Sigmoid colon (tissue), 7 donors: ENCODE results near the gene WDFY2. TPM values are rescaled to one million over a fixed set of nuclear protein-coding genes. Genes with fewer than 3 reads are reported as not detected.
A peak's percentile ranks its signal among the peaks of the same experiment; 100 is the strongest.

Source experiments
- DNase-seq: peaks from one replicate; pipeline ENCODE4 v3.0.0-alpha.2; 2019
- H3K27ac ChIP-seq, 4 donors: fragments of 200-600 bp; sonication (generic); one replicate each; pipeline ENCODE4 v1.5.1; 2016 to 2019; ENCODE audit warnings: mild to moderate bottlenecking in 1 of 4
- H3K27me3 ChIP-seq, 3 donors: fragments of 200-600 bp; sonication (generic); one replicate each; pipeline ENCODE4 v1.5.1; 2019; ENCODE audit warnings: mild to moderate bottlenecking in 1 of 3
- H3K36me3 ChIP-seq, 4 donors: fragments of 200-600 bp; sonication (generic); one replicate each; pipeline ENCODE4 v1.5.1; 2016 to 2019
- H3K4me1 ChIP-seq, 4 donors: fragments of 200-600 bp; sonication (generic); one replicate each; pipeline ENCODE4 v1.5.1; 2017 to 2019
- H3K4me3 ChIP-seq, 4 donors: fragments of 200-600 bp; sonication (generic); one replicate each; pipeline ENCODE4 v1.5.1; 2017 to 2019; ENCODE audit warnings: mild to moderate bottlenecking in 2 of 4, moderate library complexity in 1 of 4
- H3K9me3 ChIP-seq, 4 donors: fragments of 200-600 bp in 3 of 4; sonication (generic) in 3 of 4; one replicate each; pipeline versions ENCODE4 v1.5.1 to v1.6.1; 2013 to 2019
- CTCF ChIP-seq, 4 experiments: fragments of 450-650 bp in 3 of 4; fragments of 200-600 bp in 1 of 4; IDR thresholded peaks; one replicate each; pipeline ENCODE4 v1.5.1; 2016 to 2019; ENCODE audit warnings: antibody characterized with exemption in 4 of 4, mild to moderate bottlenecking in 3 of 4, moderate library complexity in 2 of 4
- EP300 ChIP-seq, 4 donors: sonication (generic); formaldehyde crosslinking; IDR thresholded peaks; one replicate each; pipeline ENCODE4 v1.6.1; 2017; ENCODE audit warnings: antibody characterized with exemption in 4 of 4
- POLR2A ChIP-seq, 2 donors: fragments of 450-650 bp; IDR thresholded peaks; one replicate each; pipeline ENCODE4 v1.6.1; 2016; ENCODE audit warnings: antibody characterized with exemption in 2 of 2, mild to moderate bottlenecking in 2 of 2, moderate library complexity in 2 of 2
- POLR2AphosphoS5 ChIP-seq, 4 donors: sonication (generic); formaldehyde crosslinking; IDR thresholded peaks; one replicate each; pipeline ENCODE4 v1.6.1; 2017; ENCODE audit warnings: antibody characterized with exemption in 4 of 4
- WGBS, 2 donors: extraction: QIAGEN DNeasy Blood & Tissue Kit; methylation state at CpG; one replicate each; pipeline ENCODE4 v1.1.7; 2013; 5-methylcytosine and 5-hydroxymethylcytosine counted together
- intact Hi-C: fragments of 100-400 bp; cut with DNase I; formaldehyde crosslinking; loops from one replicate; pipeline ENCODE4 v1.15.1; 2023
- polyA plus RNA-seq, 3 donors: library from polyadenylated mRNA; stranded (reverse); fragments of 200-250 nt; gene quantifications; one replicate each; pipeline ENCODE4 v1.2.3, GENCODE V29; 2013
- small RNA-seq, 3 donors: library from RNA; depleted of rRNA; stranded (forward); fragments of <200 nt; gene quantifications; one replicate each; pipeline ENCODE3, GENCODE V24; 2016
- total RNA-seq, 4 donors: library from RNA; depleted of rRNA; stranded (reverse); fragments of >200 nt; gene quantifications; one replicate each; pipeline ENCODE4 v1.1.0, GENCODE V29; 2016
- donor health status: healthy with polysubstance abuse.
- donor health status: Bipolar disorder and iron deficiency.
- donor health status: healthy.

Gene WDFY2
- total and polyA plus RNA-seq, 7 donors = 0.60 to 18.3 (median 7.3) TPM

DNA sequence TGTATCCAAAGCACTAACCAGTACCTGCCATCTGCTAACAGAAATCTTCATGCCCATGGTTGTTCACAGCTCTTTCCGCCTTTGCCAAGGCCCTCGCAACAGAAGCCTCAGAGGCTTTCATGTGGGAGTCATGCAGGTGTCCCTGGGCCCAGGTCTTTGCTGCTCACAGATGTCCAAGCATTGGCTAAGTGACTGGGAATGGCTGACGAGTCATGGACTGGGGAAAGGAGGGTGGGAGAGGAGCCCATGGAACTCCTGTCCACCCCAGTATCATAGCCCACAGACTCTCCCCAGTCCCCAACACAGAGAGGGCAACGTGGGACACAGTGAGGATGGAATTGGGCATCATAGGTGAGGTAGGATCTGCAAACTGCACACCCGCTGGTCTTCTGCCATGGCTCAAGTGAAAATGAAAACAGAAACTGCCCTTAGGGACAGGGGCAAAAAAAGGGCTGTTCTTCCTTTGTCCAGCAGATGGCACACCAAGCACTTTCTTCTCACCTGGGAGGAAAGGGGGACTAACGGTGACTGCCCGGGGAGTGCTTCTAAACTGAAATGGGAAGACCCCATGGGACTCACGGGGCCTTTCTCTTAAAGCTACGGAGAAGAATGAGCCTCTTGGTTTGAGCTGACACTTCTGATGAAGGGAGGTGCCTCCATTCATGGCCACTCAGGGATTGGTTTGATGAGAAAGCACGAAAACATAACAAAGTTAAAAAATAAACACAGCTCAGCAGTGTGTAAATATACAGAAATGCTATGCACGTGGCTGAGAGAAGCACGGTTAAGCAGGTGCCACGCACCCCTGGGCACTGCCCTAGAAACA is 230.8 kb downstream of the WDFY2 start:
- Histone ChIP-seq H3K9me3 (no peaks in the 10 kb centered on the region), H3K27me3 (no peaks in the 10 kb centered on the region), H3K27ac (no peak overlapping the region), H3K4me3 (peak overlapping the region; percentile 6 to 25 (median 18)), H3K4me1 (peaks cover 0 to 23% (median 15%) of the 10 kb centered on the region in 4 donors), H3K36me3 (no peaks in the 10 kb centered on the region)
- DNase-seq = peak; percentile 78
- WGBS, 2 donors = 22 to 27% methylated on average over 13 of the region's 13 CpGs
- TF ChIP-seq CTCF (IDR thresholded peaks at IDR 0.05) = peak; percentile 75 to 83 (median 79)
- TF ChIP-seq POLR2A (IDR thresholded peaks at IDR 0.05) = no peak
- TF ChIP-seq EP300 (IDR thresholded peaks at IDR 0.05) = no peak
- TF ChIP-seq POLR2AphosphoS5 (IDR thresholded peaks at IDR 0.05) = peak in 1 of 4 donors; percentile 39
- intact Hi-C loops = loop anchor here (1.0 to 5.0 kb wide), 3 partner anchors 17 to 312 kb away; partner anchors contain the start of genes ALG11, ATP7B and NEK5

DNA sequence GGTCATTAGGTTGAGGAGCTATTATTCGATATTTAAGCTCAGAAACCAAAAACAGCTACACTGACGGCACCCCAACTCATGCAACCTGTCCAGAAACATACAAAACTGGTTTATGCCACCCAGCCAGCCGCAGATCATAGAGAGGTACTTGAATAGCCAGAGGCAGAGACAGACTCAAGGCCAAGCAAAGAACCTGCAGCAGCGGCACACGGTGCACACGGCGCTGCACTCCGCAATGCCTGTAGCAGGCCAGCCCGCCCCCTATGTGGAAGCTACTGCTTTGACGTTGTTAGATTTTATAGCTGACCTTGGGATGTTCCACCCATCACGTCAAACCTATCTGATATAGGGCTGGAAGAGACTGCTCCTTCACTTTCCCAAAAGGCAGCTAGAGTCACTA is 231.6 kb downstream of the WDFY2 start:
- TF ChIP-seq POLR2A (IDR thresholded peaks at IDR 0.05) = no peak
- no peak for TF ChIP-seq POLR2AphosphoS5 (IDR thresholded peaks at IDR 0.05)
- TF ChIP-seq EP300 (IDR thresholded peaks at IDR 0.05) = no peak
- TF ChIP-seq CTCF (IDR thresholded peaks at IDR 0.05) = no peak
- Histone ChIP-seq H3K27ac (no peak overlapping the region), H3K27me3 (no peaks in the 10 kb centered on the region), H3K36me3 (no peaks in the 10 kb centered on the region), H3K9me3 (no peaks in the 10 kb centered on the region), H3K4me3 (no peak overlapping the region), H3K4me1 (peaks cover 0 to 23% (median 15%) of the 10 kb centered on the region in 4 donors)
- WGBS, 2 donors = 26 to 76% methylated on average over 11 of the region's 11 CpGs
- intact Hi-C loops = loop anchor here (1.0 to 5.0 kb wide), 3 partner anchors 16 to 311 kb away; partner anchors contain the start of genes ALG11, ATP7B and NEK5
- peak; percentile 49 for DNase-seq

DNA sequence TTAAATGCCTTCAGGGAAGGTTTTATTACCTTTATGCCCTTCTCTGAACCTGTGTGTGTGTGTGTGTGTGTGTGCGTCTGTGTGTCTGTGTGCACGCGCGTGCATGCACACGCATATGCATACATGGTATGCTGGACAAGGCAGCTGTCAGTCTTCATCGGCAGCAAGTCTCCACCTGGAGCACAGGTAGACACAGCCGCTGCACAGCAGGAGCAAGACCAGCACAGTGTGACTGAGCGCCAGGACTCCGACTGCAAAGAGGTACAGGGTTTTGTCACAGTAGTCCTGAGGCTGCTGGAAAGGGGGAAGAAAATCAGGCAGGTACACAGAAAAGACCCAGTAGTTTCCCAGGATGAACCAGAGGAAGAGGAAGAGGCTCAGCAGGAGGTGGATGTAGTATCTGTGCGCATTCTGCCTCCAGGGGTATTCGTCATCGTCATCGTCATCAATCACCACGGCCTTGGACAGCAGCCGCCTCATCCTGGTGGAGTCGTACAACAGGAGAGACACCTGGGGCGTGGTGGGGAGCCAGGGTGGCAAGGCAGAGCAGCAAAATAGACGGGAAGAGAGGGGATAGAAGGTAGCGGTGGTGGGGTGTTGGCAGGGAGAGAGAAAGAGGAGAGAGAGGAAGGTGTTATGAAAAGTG is 232.5 kb downstream of the WDFY2 start:
- 83 to 89% methylated on average over 19 of the region's 19 CpGs for WGBS, 2 donors
- TF ChIP-seq POLR2AphosphoS5 (IDR thresholded peaks at IDR 0.05) (no peak), POLR2A (IDR thresholded peaks at IDR 0.05) (no peak), EP300 (IDR thresholded peaks at IDR 0.05) (no peak), CTCF (IDR thresholded peaks at IDR 0.05) (no peak)
- DNase-seq = no peak
- Histone ChIP-seq H3K27me3 (no peaks in the 10 kb centered on the region), H3K9me3 (no peaks in the 10 kb centered on the region), H3K27ac (no peak overlapping the region), H3K36me3 (no peaks in the 10 kb centered on the region), H3K4me3 (no peak overlapping the region), H3K4me1 (peaks cover 0 to 23% (median 15%) of the 10 kb centered on the region in 4 donors)
- intact Hi-C loops = loop anchor here (5.0 kb wide), 2 partner anchors 196 to 311 kb away; partner anchors contain the start of genes ALG11, ATP7B and NEK5

Small RNAs within 50 kb of the gene (small RNA-seq; reads per million reads assigned to genes)
- gene MIR4703 (0 reads per million in 3 donors), gene RN7SL413P (0 to 0.06 (median 0) reads per million in 3 donors), gene RNU6-65P (0 reads per million in 3 donors), gene RNY1P6 (0 reads per million in 3 donors)

Other genes starting within 250 kb of the WDFY2 start
- under 1 TPM in 1 of 4 donors, not detected in 3; 0.33 TPM for gene SERPINE3, start 244.8 kb upstream of the WDFY2 start, total RNA-seq
- not detected for gene SERPINE3, start 244.8 kb upstream of the WDFY2 start, polyA plus RNA-seq
- 10 to 100 TPM; 30.0 to 43.3 (median 35.1) TPM for gene INTS6, start 131.4 kb upstream of the WDFY2 start, total RNA-seq
- 10 to 100 TPM in 2 of 3 donors, 1 to 10 TPM in 1; 6.7 to 12.6 (median 11.4) TPM for gene INTS6, start 131.4 kb upstream of the WDFY2 start, polyA plus RNA-seq
- gene DHRS12, start 219.7 kb downstream of the WDFY2 start, total RNA-seq = 10 to 100 TPM; 11.4 to 26.9 (median 14.9) TPM
- gene DHRS12, start 219.7 kb downstream of the WDFY2 start, polyA plus RNA-seq = 10 to 100 TPM in 2 of 3 donors, 1 to 10 TPM in 1; 7.4 to 23.4 (median 16.2) TPM